ENCODE data around the gene SPANXC.
"Not testable (repeated sequence)": the region's sequence is repeated elsewhere in the genome, so short reads cannot be mapped to it uniquely, and the experiment has no call there.

Gene SPANXC

GRCh38 chrX:141242417-141242816, at the start of gene SPANXC:
TSS of gene SPANXC (minus strand) at chrX:141242517. CDS start at chrX:141242457, 60 bp downstream.
- DNase-seq (ENCODE audit: low read depth), result not testable (repeated sequence)

GRCh38 chrX:141279476-141279875, 37.2 kb upstream of the SPANXC start:
- DNase-seq (ENCODE audit: low read depth), result peak; percentile 45

GRCh38 chrX:141278306-141278705, 36.0 kb upstream of the SPANXC start:
- peak; percentile 9 for DNase-seq (ENCODE audit: low read depth)

GRCh38 chrX:141258080-141258479, 15.8 kb upstream of the SPANXC start:
- no peak for DNase-seq (ENCODE audit: low read depth)

GRCh38 chrX:141221611-141222010, 20.7 kb downstream of the SPANXC start:
- DNase-seq (ENCODE audit: low read depth), result no peak

GRCh38 chrX:141220342-141221008, 21.8 kb downstream of the SPANXC start:
- peak; percentile 64 for DNase-seq (ENCODE audit: low read depth)

- DNase-seq (ENCODE audit: low read depth), result peak; percentile 8
Observed at GRCh38 chrX:141214196-141214595, 28.1 kb downstream of the SPANXC start.

GRCh38 chrX:141201962-141202361, 40.4 kb downstream of the SPANXC start:
- no peak for DNase-seq (ENCODE audit: low read depth)

Data from EH (cell line).